DND-41 (cell line): ENCODE measurements around the gene METTL25B.

Experiments used
- CTCF ChIP-seq: IDR thresholded peaks from 2 replicates; pipeline ENCODE4 v1.5.1; 2012; ENCODE audit warnings: borderline replicate concordance, low read length, moderate library complexity, mild to moderate bottlenecking; ENCODE audit not compliant: poor library complexity, severe bottlenecking; ENCODE audit errors: extremely low read depth
- EZH2 ChIP-seq: IDR thresholded peaks from 3 replicates; pipeline ENCODE4 v1.6.1; 2012; ENCODE audit warnings: borderline replicate concordance, low read depth, mild to moderate bottlenecking, moderate library complexity, low read length, inconsistent platforms; ENCODE audit not compliant: severe bottlenecking

GRCh38 chr1:156746728-156747631, 18.7 kb downstream of the METTL25B start:
- TF ChIP-seq CTCF, result no peak
- TF ChIP-seq EZH2, result no peak
